HG03571 (cell line): ENCODE results near the gene REP15.
"Not testable (repeated sequence)": the region's sequence is repeated elsewhere in the genome, so short reads cannot be mapped to it uniquely, and the experiment has no call there.

Experiments used
- ATAC-seq: cut with Tn5 transposase; IDR thresholded peaks from one replicate; pipeline ENCODE4 v1.9.1; 2021; ENCODE audit not compliant: unreplicated experiment

REP15 gene

GRCh38 chr12:27696864-27697564 is 767 bp downstream of the REP15 start:
- ATAC-seq, result no peak

DNA sequence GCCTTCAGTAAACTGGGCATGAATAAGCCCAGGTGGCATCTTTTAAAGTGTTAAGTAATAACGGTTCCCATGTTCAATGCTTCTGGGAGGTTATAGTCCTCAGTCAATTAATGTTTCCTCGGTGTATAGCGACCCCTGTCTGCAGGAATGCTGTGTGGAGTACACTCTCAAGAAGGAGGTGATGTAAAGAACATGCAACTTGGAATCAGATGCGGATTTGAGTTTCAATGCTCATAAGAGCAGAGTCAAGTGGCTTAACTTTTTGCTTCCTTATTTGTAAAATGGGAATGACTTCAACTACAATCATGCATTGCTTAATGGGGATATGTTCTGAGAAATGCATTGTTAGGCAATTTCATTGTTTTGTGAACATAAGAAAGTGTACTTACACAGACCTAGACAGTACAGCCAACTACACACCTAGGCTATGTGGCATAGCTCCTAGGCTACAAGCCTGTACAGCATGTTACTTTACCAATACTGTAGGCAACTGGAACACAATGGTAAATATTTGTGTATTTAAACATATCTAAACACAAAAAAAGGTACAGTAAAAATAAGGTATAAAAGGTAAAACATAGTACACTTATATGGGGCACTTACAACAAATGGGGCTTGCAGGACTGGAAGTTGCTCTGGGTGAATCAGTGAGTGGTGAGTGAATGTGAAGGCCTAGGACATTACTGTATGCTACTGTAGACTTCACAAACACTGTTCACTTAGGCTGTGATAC is 7.6 kb downstream of the REP15 start:
- ATAC-seq, result no peak

- ATAC-seq, result no peak
These were observed 9.0 kb downstream of the REP15 start for GRCh38 chr12:27705263-27705662.

DNA sequence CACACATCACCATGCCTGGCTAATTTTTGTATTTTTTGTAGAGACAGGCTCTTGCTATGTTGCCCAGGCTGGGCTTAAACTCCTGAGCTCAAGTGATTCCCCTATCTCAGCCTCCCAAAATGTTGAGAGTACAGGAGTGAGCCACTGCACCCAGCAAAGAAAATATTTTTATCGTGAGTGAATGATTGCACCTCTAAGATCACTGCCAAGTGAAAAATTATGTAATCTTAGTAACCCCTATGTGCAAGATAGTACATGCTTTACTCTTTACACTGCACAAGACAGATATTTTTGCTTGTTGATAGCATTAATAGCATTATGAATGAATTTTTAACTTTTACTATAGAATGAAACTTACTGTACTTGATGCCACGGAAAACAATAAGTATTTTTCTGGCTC is 11.0 kb downstream of the REP15 start:
- no peak for ATAC-seq

DNA sequence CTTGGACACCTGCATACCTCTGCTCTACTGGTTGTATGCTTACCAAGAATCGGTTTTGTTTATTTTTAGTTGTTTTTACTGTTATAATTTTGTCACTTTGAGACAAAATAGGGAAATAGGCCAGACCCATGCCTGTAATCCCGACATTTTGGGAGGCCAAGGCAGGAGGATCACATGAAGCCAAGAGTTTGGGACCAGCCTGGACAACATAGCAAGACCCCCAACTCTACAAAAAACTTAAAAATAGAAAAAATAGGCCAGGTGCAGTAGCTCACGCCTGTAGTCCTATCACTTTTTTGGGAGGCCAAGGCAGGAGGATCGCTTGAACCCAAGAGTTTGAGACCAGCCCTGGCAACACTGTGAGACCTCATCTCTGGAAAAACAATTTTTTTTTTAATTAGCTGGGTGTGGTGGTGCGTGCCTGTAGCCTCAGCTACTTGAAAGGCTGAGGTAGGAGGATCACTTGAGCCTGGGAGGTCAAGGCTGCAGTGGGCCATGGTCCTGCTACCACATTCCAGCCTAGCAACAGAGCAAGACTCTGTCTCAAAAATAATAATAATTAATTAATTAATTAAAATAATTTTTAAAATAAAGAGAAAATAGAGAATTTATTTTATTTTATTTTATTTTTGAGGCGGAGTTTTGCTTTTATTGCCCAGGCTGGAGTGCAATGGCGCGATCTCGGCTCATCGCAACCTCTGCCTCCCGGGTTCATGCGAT is 13.1 kb downstream of the REP15 start:
- no peak for ATAC-seq

DNA sequence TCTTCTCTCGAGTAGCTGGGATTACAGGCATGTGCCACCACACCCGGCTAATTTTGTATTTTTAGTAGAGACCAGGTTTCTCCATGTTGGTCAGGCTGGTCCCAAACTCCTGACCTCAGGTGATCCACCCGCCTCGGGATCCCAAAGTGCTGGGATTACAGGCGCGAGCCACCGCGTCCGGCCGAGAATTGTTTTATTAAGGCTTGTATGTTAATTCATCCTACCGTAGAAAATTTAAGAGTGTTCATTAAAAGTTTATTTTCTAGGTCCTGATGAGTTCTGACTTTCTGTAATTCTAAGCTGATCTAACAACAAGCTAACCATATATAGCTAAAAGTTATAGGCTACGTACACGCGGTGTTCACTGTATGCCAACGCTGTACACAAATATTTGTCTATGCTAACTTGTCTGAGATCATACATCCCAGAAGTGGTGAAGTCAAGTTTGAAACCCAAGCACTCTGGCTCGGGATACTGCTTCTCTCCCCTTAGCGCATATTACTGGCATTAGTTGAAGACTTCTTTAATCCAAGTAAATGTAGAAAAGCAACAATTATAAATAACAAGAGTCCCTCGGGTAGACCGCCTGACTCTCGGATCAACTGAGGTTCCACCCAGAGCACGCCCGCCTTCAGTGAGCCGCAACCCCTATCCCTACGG is 13.8 kb downstream of the REP15 start:
- ATAC-seq, result peak; percentile 31

DNA sequence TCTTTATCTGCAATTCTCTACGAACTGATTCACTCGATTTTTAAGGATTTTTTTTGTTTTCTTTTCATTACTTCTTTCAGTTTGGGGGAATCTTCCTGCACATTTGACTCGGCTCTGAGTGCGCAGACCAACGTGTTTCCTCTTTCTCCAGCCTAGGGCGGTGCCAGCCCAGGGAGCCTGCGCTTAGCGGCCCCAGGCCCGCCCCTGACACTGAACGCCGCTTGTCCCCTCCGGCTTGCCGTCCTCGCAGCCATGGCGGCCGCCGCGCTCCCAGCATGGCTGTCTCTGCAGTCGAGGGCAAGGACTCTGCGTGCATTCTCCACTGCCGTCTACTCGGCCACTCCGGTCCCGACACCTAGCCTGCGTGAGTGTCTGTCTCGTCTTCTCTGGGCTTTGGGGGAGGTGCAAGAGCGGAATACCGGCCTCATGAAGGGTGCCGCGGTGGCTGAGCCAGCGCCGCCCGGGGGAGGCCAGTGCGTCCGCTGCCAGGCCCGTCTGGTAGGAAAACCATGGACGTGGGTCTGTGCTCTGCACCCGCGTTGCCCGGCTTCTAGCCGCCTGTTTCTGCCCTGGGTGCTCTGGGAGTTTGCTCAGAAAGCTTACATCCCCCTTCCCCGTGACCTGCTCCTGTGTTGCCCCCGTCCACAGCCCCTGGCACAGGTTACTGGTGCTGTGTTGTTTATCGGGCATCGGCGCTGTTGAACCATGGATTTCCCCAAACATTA is 14.5 kb downstream of the REP15 start, which contains the start of gene MRPS35:
TSS of gene MRPS35 (plus strand) at position 241 of the 725 bp plus-strand sequence. CDS start at position 253, 12 bp downstream.
- peak; percentile 94 for ATAC-seq

DNA sequence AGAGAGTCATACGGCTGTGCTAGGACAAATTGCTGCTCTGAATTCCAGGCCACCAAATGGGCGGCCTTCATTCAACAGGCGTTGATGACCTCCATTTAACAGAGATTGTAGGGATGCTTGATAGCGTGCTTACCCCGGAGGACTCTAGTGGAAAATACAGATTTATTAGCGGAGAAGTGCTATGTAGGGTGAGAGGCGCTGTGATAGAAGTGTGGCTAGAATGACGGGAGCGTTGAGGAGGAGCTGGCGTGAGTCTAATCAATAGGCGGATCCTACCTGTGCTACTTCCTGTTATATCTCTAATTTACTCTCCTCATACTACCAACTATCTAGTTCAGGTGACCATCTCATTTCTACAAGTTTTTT is 15.1 kb downstream of the REP15 start:
- ATAC-seq, result no peak

- ATAC-seq, result no peak
These were observed 15.7 kb downstream of the REP15 start for GRCh38 chr12:27711967-27712366.

DNA sequence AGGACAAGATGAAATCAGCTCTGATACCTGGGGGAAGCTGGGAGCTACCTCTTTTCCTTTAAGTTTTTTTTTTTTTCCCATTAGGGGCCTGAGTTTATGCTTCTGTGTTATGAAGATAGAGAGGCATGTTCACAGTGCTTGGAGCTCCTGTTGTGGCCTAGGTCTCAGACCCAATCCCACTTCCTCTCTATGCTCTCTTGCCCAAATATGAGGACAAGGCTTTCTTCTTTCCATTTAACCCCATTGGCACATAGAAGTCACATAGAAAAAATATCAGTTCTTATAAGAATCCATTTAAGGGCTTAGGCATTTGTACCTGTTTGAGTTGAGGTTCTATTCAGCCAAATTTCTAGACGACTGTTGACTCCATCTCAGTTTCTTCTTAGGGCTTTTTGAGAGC is 27.0 kb downstream of the REP15 start:
- no peak for ATAC-seq

DNA sequence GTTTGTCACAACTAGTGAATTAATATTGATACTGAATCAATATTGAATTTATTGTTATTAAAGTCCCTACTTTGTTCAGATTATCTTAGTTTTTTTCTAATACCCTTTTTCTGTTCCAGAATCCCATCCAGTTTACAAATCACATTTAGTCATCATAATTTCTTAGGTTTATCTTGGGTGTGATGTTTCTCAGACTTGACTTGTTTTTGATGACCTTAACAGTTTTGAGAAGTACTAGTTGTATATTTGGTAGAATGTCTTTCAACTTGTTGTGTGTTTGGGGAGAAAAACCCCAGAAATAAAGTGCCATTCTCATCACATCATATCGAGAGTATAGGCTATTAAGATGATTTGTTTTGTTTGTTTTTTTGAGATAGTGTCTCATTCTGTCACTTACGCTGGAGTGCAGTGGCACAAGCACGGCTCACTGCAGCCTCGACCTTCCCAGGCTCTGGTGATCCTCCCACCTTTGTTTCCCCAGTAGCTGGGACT is 33.9 kb downstream of the REP15 start:
- no peak for ATAC-seq

DNA sequence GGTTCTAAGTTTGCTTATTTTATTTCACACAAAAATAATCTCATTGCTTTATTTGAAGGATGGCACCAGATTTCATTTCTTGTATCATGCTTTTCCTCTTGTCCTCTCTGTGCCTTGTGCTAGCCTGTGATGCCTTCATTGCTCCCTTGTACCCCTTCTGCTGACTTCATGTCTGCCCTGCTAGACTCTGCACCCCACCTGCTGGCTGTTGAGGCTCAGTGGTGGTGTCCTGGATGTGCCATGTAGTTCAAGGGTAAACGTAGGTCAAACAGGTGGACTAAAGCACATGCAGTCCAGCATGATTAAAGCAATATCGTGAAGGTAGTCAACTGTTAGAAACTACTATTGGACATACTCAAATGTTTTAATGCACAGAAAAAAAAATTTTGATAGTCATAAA is 36.0 kb downstream of the REP15 start:
- no peak for ATAC-seq

- ATAC-seq, result peak; percentile 73
These were observed 36.9 kb downstream of the REP15 start for GRCh38 chr12:27733052-27733656.

DNA sequence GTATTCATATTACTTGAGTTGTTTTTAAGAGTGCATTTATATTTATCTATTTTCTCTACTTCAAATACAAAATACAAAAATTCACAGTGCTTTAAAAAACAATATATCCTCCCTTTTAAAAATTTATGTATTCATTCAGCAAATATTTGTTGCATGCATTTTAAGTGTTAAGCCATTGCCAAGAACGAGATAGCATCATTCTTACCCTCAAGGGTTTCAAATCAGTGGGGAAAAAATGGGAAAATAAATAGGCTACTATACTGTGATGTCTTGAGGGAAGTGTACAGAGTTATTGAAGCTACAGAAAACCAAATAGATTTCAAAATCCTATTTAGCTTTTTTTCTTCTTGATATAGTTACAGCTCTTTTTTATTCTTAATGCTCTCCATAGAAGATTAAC is 37.5 kb downstream of the REP15 start:
- ATAC-seq, result no peak

- ATAC-seq, result not testable (repeated sequence)
These were observed 38.1 kb downstream of the REP15 start for GRCh38 chr12:27734321-27734720.

GRCh38 chr12:27743601-27744000 is 47.4 kb downstream of the REP15 start:
- ATAC-seq, result no peak

DNA sequence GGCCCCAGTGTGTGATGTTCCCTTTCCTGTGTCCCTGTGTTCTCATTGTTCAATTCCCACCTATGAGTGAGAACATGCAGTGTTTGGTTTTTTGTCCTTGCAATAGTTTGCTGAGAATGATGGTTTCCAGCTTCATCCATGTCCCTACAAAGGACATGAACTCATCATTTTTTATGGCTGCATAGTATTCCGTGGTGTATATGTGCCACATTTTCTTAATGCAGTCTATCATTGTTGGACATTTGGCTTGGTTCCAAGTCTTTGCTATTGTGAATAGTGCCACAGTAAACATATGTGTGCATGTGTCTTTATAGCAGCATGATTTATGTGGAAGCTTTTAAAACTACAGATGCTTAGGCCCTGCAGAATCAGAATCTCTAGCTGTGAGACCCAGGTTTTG is 49.5 kb downstream of the REP15 start:
- ATAC-seq, result not testable (repeated sequence)
